ENCODE results near the gene APOA4.
A peak's percentile ranks its signal among the peaks of the same experiment; 100 is the strongest.
"Not testable (repeated sequence)": the region's sequence is repeated elsewhere in the genome, so short reads cannot be mapped to it uniquely, and the experiment has no call there.

The APOA4 gene

DNA sequence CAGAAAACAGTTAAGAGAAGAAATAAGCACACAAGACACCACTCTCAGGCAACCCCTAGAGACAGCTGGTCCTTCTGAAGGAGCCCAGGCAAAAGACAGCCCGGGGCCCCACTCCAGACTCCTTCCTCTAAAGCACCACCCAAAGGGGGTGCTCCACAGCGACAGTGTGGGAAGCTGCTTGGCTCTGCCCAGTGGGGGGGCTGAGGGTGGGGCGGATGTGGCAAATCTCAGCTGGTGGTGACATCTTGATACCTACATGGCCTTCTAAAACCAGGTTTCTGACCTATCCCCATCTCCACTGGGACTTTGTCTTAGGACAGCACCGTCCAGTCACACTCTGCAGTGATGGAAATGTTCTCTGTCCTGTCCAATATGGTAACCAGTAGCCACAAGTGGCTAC lies 24.5 kb upstream of the APOA4 start:
- DNase-seq, result no peak

DNA sequence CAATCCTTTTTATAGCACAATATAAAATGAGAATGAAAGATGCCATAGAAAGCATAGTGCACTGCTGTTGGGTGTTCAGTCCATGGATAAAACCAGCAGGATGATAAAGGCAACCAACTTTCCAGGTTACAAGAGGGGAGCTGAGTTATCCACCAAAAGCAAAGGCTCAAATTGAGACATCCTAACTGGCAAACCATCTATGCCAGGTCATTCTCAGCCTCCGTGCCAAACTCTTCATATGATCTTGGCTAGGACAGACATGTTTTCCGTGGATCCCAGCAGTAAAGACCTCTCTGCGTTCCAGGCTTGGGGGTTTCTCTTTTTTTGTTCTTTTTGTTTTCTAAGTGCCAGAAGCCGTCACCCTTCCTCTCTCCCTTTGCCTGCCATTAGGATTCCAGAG lies 21.6 kb upstream of the APOA4 start:
- DNase-seq, result no peak

DNA sequence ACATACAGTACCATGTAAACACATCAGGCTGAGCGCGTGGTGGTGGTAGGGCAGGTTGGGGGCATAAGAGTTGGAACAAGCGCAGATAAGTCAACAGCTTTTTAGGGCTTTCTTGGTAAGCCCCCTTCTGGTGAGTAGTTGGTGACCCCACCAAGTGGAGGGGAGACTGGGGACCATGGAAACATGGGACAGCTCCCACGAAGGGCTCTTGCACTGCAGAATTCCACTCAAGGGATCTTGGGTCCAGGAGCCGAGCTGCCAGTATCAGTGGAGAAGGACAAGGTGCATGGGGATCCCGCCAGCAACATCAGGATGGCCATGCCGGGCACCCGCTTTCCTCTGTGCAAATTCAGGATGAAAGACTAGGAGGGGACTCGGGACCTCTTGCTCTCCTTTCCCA lies 20.6 kb upstream of the APOA4 start:
- DNase-seq, result no peak

DNA sequence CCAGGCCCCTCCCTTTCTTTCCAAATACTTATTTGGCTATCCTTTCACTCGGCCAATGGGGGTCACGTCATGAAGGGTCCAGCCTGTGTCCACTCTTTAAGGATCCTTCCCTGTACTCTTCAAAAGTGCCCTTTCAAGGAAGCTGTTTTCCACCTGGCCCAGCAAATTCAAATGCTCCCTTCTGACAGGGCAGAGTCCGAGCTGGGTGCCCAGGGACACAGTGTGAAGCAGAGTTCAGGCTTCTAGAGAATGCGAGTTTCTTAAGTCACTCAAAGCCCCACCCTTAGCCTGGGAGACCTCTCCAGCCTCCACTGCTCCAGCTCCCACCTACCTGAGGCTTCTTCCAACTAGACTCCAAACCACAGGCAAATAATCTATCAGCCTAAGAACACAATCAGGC lies 19.8 kb upstream of the APOA4 start:
- no peak for DNase-seq

DNA sequence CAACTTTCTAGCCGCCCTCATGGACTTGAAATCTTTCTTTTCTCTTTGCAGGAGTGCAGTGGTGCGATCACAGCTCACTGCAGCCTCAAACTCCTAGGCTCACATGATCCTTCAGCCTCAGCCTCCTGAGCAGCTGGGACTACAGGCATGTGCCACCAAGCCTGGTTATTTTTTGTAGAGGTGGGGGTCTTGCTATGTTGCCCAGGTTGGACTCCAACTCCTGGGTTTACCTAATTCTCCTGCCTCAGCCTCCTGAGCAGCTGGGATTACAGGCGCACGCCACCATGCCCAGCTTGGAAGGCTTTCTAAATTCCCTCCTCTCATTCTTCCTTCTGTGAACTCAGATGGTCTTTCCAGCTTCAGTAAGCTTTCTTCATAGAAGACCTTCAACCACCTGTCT lies 19.0 kb upstream of the APOA4 start:
- DNase-seq, result no peak

DNA sequence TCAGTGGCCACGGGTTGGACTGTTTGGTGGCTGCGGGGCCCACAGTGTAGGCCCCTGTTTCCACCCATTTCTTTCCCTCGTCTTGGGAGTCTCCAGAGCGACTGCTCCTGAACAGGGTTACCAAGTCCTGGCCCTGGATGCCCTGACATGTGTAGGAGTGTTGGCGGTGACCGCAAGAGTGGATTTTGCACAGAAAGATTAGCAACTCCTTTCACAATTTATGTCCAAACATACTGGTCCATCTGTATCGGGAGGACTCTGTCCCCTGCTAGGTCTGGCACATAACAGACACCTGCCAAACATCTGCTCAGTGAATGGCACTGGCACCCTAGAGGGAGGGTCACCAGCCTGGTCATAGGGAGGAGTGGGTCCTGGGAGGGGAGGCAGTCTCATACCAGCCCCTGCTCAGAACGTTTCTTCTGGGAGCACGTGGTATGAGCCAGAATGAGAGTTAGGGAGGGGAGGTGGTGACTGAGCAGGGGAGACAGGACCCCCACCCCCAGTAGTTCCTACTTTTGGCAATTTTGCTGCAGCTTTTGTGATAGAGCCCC lies 17.7 kb upstream of the APOA4 start:
- no peak for DNase-seq

DNA sequence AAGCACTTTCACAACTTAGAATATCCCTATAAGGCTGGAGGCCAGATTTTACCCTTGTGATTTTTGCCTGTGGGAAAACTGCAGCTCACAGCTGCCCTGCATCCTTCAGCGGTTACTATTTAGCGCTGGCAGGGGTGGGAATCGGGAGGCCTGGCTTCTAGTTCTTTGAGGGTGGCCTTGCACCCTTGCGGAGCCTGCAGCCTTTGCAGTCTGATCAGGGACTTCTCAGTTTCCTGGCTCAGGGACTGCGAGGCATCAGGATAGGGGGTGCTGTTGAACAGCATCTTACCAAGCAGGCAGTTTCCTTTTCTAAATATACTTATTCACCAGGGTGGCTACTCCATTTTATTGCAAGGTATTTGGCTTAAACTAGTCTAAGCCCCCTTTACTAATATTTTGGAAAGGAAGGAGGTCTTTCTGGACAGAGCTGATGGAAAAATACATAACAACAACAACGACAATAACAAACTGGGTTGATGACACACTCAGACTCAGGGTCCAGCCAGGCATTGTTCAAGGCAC lies 17.2 kb upstream of the APOA4 start:
- DNase-seq, result no peak

DNA sequence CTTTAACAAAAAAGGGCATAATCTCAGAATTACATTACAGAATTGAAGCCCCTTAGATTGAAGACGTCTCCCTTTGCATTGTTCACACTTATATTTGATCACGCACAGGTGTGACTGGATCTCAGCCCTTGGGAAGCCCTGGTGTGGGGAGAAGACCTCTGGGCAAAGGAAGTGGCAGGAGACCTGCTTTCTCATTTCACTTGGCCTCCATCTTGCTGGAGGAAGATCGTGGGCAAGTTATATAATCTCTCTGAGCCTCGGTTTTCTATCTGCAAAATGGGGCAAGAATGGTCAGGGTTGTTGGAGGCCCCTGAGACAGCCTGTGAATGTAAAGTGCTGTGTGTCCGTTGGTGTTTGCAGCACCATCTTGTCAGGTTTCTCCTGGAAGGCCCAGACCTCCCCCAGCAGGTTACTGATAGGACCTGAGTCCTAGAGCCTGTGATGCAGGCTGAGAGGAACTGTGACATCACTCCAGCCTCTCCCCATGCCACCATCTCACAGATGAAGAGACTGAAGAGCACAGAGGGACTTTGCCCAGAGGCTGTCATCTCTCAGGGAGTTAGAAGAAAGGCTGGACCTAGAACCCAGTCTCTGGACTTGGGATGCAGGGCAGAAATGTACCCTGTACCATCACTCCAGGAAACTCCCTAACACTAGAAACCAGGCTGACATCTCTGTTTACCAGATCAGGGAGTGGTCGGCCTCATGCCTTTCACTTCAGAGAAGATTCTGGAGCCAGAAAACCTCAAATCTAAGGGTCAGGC lies 15.4 kb upstream of the APOA4 start:
- DNase-seq, result no peak

DNA sequence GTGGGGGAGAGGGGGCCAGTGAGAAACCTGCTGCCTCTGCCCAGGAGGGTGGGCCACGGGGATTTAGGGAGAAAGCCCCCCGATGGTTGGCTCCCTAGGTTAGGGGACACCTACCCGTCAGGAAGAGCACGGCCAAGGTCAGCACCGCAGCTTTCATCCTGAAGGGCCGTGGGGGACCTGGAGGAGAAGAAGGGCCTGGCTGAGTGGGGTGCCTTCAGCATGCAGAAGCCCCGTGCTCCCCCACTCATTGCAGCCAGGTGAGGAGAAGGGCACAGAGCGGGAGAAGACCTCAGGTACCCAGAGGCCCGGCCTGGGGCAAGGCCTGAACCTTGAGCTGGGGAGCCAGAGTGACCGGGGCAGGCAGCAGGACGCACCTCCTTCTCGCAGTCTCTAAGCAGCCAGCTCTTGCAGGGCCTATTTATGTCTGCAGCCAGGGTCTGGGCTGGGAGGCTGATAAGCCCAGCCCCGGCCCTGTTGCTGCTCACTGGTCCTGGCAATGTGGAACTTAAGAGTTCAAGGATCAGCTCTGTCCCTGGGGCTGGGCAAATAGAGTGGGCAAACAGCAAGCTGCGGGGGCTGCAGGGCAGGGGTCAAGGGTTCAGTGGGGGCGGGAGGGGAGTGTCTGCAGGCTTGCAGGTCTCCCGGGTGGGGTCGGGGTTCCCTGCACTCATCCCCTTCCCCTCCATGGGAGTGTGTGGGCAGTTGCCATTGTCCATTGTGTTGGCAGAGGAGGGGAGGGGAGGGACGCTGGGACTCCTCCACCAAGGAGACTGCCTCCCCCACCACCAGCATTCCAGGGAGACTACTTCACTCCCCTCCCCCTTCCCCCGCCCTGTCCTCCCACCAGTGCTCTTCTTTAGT lies 14.4 kb upstream of the APOA4 start, which contains the start of gene APOA1:
Gene APOA1 (minus strand): TSS at position 392 of the 861 bp plus-strand sequence. CDS start 235 bp downstream, at position 157.
- DNase-seq, result no peak

DNA sequence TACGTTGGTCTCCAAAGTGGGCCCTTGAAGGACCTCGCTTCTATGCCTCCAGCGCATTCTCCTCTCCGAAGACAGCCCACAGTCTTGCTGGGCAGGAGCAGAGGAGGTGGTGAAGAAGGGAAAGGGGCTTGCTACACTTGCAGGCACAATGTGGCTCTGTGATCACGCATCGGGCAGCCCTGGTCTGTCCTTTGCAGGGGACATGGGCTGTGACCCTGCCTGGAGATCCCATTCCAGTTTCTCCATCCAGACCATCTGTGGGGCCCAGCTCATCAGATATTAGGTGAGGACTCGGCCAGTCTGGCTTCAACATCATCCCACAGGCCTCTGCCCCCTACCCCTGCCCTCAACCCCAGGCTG lies 13.5 kb upstream of the APOA4 start:
- DNase-seq, result no peak

DNA sequence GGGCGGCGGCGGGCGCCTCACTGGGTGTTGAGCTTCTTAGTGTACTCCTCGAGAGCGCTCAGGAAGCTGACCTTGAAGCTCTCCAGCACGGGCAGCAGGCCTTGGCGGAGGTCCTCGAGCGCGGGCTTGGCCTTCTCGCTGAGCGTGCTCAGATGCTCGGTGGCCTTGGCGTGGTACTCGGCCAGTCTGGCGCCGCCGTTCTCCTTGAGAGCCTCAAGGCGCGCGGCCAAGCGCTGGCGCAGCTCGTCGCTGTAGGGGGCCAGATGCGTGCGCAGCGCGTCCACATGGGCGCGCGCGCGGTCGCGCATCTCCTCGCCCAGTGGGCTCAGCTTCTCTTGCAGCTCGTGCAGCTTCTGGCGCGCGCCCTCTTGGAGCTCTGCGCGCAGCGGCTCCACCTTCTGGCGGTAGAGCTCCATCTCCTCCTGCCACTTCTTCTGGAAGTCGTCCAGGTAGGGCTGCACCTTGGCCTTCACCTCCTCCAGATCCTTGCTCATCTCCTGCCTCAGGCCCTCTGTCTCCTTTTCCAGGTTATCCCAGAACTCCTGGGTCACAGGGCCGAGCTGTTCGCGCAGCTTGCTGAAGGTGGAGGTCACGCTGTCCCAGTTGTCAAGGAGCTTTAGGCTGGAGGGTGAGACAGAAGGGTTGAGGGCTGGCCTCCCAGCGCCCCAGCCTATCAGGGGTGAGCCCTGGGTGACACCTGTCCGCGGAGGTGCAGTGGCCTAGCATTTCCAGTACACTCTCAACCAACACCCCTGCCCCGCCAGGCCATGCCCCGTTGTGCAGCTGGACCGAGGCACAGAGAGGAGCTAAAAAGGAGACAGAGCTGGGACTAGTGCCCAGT lies 12.9 kb upstream of the APOA4 start:
- peak; percentile 85 for DNase-seq

DNA sequence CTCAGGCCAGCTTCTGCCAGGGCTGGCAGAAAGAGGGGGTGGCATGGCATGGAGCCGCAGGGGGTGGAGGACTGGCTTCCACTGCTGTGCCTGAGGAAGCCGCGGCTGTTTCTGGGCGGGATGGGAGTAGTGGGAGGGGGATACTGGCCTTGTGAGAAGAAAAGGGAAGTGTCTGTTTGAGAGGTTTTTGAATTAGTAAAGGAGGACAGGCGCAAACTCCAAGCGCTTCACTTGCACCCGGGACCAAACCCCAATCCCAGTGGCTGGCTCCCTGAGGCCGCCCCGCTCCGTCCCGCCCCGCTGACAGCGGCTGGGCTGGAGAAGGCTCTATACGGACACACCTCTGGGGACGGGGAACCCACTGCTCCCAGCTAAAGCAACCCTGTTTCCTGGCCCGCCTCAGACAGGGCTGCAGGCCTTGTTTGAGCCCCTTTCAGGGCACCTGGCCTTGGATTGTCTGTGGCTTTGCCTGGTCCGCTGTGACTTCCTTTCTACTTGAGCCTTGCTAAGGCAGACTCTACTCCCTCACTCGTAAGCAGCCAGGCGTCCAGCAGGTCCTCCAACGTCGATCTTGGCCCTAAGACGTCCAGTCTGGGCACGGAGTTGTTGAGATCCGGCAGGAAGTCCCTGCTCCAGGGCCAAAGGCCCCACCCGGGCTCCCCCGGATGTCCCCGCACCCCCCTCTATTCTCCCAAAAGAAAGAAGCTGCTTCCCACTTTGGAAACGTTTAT lies 12.1 kb upstream of the APOA4 start:
- DNase-seq, result no peak

DNA sequence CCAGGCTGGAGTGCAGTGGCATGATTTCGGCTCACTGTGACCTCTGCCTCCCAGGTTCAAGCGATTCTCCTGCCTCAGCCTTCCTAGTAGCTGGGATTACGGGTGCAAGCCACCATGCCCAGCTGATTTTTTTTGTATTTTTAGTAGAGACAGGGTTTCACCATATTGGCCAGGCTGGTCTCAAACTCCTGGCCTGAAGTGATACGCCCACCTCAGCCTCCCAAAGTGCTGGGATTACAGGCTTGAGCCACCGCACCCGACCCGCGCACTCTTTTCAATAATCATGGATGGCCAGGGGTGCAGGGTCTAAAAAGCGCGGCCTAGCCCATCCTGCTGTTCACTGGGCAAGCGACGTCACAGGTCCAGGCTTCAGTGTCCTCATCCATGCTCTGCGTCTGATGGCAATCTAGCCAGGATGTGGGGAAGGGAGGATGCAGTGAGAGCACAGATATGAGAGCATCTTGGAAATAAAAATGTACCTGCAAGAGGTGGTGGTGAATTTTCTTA lies 11.5 kb upstream of the APOA4 start:
- not testable (repeated sequence) for DNase-seq

DNA sequence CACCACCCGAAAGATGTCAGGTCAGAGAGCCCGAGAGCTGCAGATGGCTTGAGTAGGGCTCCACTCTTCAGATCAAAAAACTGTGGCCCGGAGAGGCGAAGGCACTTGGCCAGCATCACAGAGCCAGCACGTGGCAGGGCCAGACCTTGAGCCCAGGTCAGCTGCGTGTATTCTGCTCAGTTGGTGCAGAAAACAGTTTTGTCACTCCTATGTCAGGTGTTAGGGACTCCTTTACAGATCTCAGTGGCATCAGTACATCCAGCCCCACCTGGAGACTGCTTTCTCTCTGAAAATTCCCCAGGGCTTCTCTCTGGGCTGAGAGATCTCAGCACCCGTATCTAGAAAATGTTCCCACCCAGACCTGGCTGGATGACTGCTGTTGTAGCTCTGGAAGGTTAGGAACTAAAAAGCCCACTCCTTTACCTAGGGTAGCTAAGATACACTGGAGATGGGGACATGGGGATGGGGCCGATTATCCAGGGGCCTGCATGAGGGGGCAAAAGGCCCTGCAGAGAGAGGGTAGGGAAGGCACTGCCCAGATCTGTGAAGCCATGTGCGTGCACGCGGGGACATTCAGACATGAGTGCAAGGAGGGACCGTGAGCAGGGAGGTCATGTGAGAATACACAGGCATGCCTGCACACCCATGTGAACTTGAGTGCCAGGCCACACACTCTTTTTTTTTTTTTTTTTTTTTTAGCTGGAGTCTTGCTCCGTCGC lies 10.9 kb upstream of the APOA4 start:
- no peak for DNase-seq

DNA sequence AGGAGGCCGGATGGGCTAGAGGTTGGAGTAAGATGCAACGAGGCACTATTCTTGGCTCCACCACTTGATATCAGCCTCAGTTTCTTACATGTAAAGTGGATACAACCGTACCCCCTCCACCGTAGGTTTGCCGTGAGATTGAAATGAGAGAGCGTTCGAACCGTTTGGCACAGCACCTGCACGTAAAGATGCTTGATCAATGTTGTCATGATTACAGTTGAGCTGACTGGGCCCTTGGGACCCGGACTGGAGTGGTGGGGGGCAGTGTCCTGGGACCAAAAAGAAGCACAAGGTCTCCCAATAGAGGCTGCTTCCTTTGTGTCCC lies 10.3 kb upstream of the APOA4 start:
- no peak for DNase-seq

DNA sequence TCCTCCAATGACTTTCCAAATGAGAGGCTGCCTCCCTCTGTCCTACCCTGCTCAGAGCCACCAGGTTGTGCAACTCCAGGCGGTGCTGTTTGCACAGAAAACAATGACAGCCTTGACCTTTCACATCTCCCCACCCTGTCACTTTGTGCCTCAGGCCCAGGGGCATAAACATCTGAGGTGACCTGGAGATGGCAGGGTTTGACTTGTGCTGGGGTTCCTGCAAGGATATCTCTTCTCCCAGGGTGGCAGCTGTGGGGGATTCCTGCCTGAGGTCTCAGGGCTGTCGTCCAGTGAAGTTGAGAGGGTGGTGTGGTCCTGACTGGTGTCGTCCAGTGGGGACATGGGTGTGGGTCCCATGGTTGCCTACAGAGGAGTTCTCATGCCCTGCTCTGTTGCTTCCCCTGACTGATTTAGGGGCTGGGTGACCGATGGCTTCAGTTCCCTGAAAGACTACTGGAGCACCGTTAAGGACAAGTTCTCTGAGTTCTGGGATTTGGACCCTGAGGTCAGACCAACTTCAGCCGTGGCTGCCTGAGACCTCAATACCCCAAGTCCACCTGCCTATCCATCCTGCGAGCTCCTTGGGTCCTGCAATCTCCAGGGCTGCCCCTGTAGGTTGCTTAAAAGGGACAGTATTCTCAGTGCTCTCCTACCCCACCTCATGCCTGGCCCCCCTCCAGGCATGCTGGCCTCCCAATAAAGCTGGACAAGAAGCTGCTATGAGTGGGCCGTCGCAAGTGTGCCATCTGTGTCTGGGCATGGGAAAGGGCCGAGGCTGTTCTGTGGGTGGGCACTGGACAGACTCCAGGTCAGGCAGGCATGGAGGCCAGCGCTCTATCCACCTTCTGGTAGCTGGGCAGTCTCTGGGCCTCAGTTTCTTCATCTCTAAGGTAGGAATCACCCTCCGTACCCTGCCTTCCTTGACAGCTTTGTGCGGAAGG lies 9.5 kb upstream of the APOA4 start:
- DNase-seq, result no peak

DNA sequence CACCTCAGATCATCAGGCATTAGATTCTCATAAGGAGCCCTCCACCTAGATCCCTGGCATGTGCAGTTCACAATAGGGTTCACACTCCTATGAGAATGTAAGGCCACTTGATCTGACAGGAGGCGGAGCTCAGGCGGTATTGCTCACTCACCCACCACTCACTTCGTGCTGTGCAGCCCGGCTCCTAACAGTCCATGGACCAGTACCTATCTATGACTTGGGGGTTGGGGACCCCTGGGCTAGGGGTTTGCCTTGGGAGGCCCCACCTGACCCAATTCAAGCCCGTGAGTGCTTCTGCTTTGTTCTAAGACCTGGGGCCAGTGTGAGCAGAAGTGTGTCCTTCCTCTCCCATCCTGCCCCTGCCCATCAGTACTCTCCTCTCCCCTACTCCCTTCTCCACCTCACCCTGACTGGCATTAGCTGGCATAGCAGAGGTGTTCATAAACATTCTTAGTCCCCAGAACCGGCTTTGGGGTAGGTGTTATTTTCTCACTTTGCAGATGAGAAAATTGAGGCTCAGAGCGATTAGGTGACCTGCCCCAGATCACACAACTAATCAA lies 8.8 kb upstream of the APOA4 start:
- no peak for DNase-seq

DNA sequence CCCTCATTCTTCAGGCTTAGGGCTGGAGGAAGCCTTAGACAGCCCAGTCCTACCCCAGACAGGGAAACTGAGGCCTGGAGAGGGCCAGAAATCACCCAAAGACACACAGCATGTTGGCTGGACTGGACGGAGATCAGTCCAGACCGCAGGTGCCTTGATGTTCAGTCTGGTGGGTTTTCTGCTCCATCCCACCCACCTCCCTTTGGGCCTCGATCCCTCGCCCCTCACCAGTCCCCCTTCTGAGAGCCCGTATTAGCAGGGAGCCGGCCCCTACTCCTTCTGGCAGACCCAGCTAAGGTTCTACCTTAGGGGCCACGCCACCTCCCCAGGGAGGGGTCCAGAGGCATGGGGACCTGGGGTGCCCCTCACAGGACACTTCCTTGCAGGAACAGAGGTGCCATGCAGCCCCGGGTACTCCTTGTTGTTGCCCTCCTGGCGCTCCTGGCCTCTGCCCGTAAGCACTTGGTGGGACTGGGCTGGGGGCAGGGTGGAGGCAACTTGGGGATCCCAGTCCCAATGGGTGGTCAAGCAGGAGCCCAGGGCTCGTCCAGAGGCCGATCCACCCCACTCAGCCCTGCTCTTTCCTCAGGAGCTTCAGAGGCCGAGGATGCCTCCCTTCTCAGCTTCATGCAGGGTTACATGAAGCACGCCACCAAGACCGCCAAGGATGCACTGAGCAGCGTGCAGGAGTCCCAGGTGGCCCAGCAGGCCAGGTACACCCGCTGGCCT lies 7.2 kb upstream of the APOA4 start:
- DNase-seq, result no peak

DNA sequence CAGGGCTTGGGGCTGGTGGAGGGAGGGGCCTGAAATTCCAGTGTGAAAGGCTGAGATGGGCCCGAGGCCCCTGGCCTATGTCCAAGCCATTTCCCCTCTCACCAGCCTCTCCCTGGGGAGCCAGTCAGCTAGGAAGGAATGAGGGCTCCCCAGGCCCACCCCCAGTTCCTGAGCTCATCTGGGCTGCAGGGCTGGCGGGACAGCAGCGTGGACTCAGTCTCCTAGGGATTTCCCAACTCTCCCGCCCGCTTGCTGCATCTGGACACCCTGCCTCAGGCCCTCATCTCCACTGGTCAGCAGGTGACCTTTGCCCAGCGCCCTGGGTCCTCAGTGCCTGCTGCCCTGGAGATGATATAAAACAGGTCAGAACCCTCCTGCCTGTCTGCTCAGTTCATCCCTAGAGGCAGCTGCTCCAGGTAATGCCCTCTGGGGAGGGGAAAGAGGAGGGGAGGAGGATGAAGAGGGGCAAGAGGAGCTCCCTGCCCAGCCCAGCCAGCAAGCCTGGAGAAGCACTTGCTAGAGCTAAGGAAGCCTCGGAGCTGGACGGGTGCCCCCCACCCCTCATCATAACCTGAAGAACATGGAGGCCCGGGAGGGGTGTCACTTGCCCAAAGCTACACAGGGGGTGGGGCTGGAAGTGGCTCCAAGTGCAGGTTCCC lies 6.5 kb upstream of the APOA4 start, which contains the start of gene APOC3:
Gene APOC3 (plus strand): TSS at position 383 of the 659 bp plus-strand sequence. CDS start 676 bp downstream, outside the sequence.
- DNase-seq, result no peak

Data from CD4-positive, alpha-beta T cell treated with Interleukin-12 subunit alpha and Interleukin-12 subunit beta, for 1 hour (primary cell).